Activated CD8-positive, alpha-beta memory T cell treated with anti-CD3 and anti-CD28 coated beads, Interleukin-2, amount 50 U/mL, for 24 hours (primary cell): Measurements from ENCODE around the gene NCLN.
"Not testable (repeated sequence)": the region's sequence is repeated elsewhere in the genome, so short reads cannot be mapped to it uniquely, and the experiment has no call there.

Experiments
- DNase-seq: peaks from one replicate; pipeline ENCODE4 v3.0.0-alpha.2; 2020; ENCODE audit errors: extremely low read depth

NCLN gene

GRCh38 chr19:3183721-3184641 is 1.7 kb upstream of the NCLN start:
- no peak for DNase-seq

- DNase-seq = no peak
These were observed 776 bp upstream of the NCLN start for GRCh38 chr19:3184847-3185460.

GRCh38 chr19:3186160-3186688 is 494 bp downstream of the NCLN start:
- no peak for DNase-seq

GRCh38 chr19:3186891-3187661 is 1.3 kb downstream of the NCLN start:
- DNase-seq = no peak

GRCh38 chr19:3187662-3188511 is 2.2 kb downstream of the NCLN start:
- DNase-seq = no peak

GRCh38 chr19:3188627-3189596 is 3.2 kb downstream of the NCLN start:
- DNase-seq = no peak

- DNase-seq = no peak
These were observed 4.2 kb downstream of the NCLN start for GRCh38 chr19:3189702-3190469.

- DNase-seq = no peak
These were observed 4.7 kb downstream of the NCLN start for GRCh38 chr19:3190470-3190770.

- no peak for DNase-seq
These were observed 5.4 kb downstream of the NCLN start for GRCh38 chr19:3190921-3191805.

- not testable (repeated sequence) for DNase-seq
These were observed 6.0 kb downstream of the NCLN start for GRCh38 chr19:3191806-3192104.

- DNase-seq = no peak
These were observed 6.5 kb downstream of the NCLN start for GRCh38 chr19:3192228-3192635.

- no peak for DNase-seq
These were observed 7.0 kb downstream of the NCLN start for GRCh38 chr19:3192684-3193083.

- no peak for DNase-seq
These were observed 7.8 kb downstream of the NCLN start for GRCh38 chr19:3193256-3194105.

- DNase-seq = no peak
These were observed 8.7 kb downstream of the NCLN start for GRCh38 chr19:3194106-3195087.

- no peak for DNase-seq
These were observed 10.6 kb downstream of the NCLN start for GRCh38 chr19:3196064-3196932.

GRCh38 chr19:3196933-3197205 is 11.1 kb downstream of the NCLN start:
- no peak for DNase-seq
